Keratinocyte (primary cell): ENCODE results near the gene TTC39B. TPM values are rescaled to one million over a fixed set of nuclear protein-coding genes. Genes with fewer than 3 reads are reported as not detected.

Experiments
- DNase-seq: peaks from one replicate; pipeline ENCODE4 v3.0.0-alpha.2; 2011; ENCODE audit warnings: low read depth, missing footprints, low spot score
- FAIRE-seq: peaks from 2 replicates; lab custom pipeline; 2011; peaks lifted over from hg19 to GRCh38; lab: Jason Lieb, UNC
- H2AFZ ChIP-seq: 2 replicates; pipeline ENCODE4 v1.6.0; 2012; ENCODE audit warnings: low read length, control low read depth, inconsistent platforms; ENCODE audit not compliant: control insufficient read depth
- H3K27ac ChIP-seq: 2 replicates; pipeline ENCODE4 v1.5.1; 2011; ENCODE audit warnings: low read length; ENCODE audit not compliant: control insufficient read depth, insufficient read depth
- H3K27me3 ChIP-seq: 3 replicates; pipeline ENCODE4 v1.6.0; 2011; ENCODE audit warnings: low read length; ENCODE audit not compliant: control insufficient read depth, insufficient read depth; ENCODE audit errors: extremely low read depth
- H3K36me3 ChIP-seq, 2 experiments: 2 replicates in 1 of 2; 3 replicates in 1 of 2; pipeline ENCODE4 v1.5.1; 2011; ENCODE audit warnings: low read length in 2 of 2, mild to moderate bottlenecking in 1 of 2; ENCODE audit not compliant: control insufficient read depth in 2 of 2, insufficient read depth in 2 of 2; ENCODE audit errors: extremely low read depth in 1 of 2
- H3K4me1 ChIP-seq: 3 replicates; pipeline ENCODE4 v1.5.1; 2011; ENCODE audit warnings: low read length; ENCODE audit not compliant: control insufficient read depth, insufficient read depth; ENCODE audit errors: extremely low read depth
- H3K4me2 ChIP-seq: 3 replicates; pipeline ENCODE4 v1.6.0; 2011; ENCODE audit warnings: low read depth, low read length; ENCODE audit not compliant: control insufficient read depth, insufficient read depth; ENCODE audit errors: extremely low read depth
- H3K4me3 ChIP-seq, 3 experiments: fragments of 200-600 bp in 1 of 3; sonication (generic) in 1 of 3; 2 replicates in 2 of 3; 3 replicates in 1 of 3; pipeline ENCODE4 v1.5.1; 2011 to 2016; ENCODE audit warnings: low read length in 3 of 3, mild to moderate bottlenecking in 3 of 3, control low read depth in 2 of 3, inconsistent platforms in 1 of 3, low read depth in 1 of 3, mixed read lengths in 1 of 3, mixed run types in 1 of 3, moderate library complexity in 1 of 3; ENCODE audit not compliant: control insufficient read depth in 2 of 3, insufficient read depth in 2 of 3; ENCODE audit errors: extremely low read depth in 1 of 3
- H3K79me2 ChIP-seq: 2 replicates; pipeline ENCODE4 v1.6.0; 2012; ENCODE audit warnings: low read length; ENCODE audit not compliant: control insufficient read depth, insufficient read depth
- H3K9ac ChIP-seq: 3 replicates; pipeline ENCODE4 v1.6.0; 2011; ENCODE audit warnings: low read length; ENCODE audit not compliant: control insufficient read depth, insufficient read depth; ENCODE audit errors: extremely low read depth
- H3K9me1 ChIP-seq: 3 replicates; pipeline ENCODE4 v1.6.0; 2011; ENCODE audit warnings: low read length; ENCODE audit not compliant: control insufficient read depth, insufficient read depth; ENCODE audit errors: extremely low read depth
- H3K9me3 ChIP-seq: 2 replicates; pipeline ENCODE4 v1.5.1; 2012; ENCODE audit warnings: low read depth, low read length; ENCODE audit not compliant: control insufficient read depth
- H4K20me1 ChIP-seq: 3 replicates; pipeline ENCODE4 v1.6.0; 2011; ENCODE audit warnings: low read length; ENCODE audit not compliant: control insufficient read depth, insufficient read depth; ENCODE audit errors: extremely low read depth
- CTCF ChIP-seq, 3 experiments: IDR thresholded peaks in 1 of 3; conservative IDR thresholded peaks in 1 of 3; optimal IDR thresholded peaks in 1 of 3; 2 replicates in 2 of 3; 3 replicates in 1 of 3; pipeline versions ENCODE3 to v1.5.1; 2011; ENCODE audit warnings: low read length in 3 of 3, mild to moderate bottlenecking in 3 of 3, moderate library complexity in 2 of 3, control low read depth in 1 of 3, inconsistent platforms in 1 of 3; ENCODE audit not compliant: insufficient read depth in 2 of 3; ENCODE audit errors: extremely low read depth in 1 of 3
- EZH2 ChIP-seq: IDR thresholded peaks from one replicate; pipeline ENCODE4 v1.6.1; 2012; ENCODE audit warnings: inconsistent platforms, mild to moderate bottlenecking, low read length, moderate library complexity
- dilution Hi-C: fragments of 300-500 bp; cut with MboI; formaldehyde crosslinking; loops from one replicate; pipeline ENCODE4 v1.7.0; 2020; ENCODE audit warnings: low sequenced_read_pairs; ENCODE audit not compliant: extremely low pct_ligation_motif_present
- polyA plus RNA-seq, 5 experiments: library from polyadenylated mRNA; depleted of rRNA in 3 of 5; stranded (reverse) in 3 of 5; stranded (forward) in 1 of 5; unstranded in 1 of 5; fragments of >200 nt; gene quantifications; 1 replicate in 1 of 5; 2 replicates in 3 of 5; 3 replicates in 1 of 5; pipeline versions ENCODE4 v1.2.1 to v1.2.3, GENCODE V29; 2011 to 2012; ENCODE audit warnings: missing spikeins in 2 of 5, low read depth in 1 of 5, low replicate concordance in 1 of 5

Gene TTC39B
- polyA plus RNA-seq, 1 donor (not counting 4 experiments of a cell fraction or from before 2014, with no cell fraction given): 9.7 TPM

- Histone ChIP-seq H3K9me1 (no peaks in the 10 kb centered on the region), H3K4me1 (peaks cover 11% of the 10 kb centered on the region), H4K20me1 (no peaks in the 10 kb centered on the region), H3K4me2 (no peak overlapping the region), H2AFZ (no peak overlapping the region), H3K27ac (no peak overlapping the region), H3K79me2 (peaks cover 16% of the 10 kb centered on the region), H3K36me3 (no peaks in the 10 kb centered on the region), H3K4me3 (no peak overlapping the region), H3K9me3 (no peaks in the 10 kb centered on the region), H3K27me3 (no peaks in the 10 kb centered on the region), H3K9ac (no peak overlapping the region)
- no peak for FAIRE-seq
- dilution Hi-C loops: no loop called here
- TF ChIP-seq EZH2 (no peak), CTCF (optimal IDR thresholded peaks at IDR 0.05 in 1 of 3, IDR thresholded peaks at IDR 0.05 in 1 of 3, conservative IDR thresholded peaks at IDR 0.05 in 1 of 3; ENCODE audit: extremely low read depth in 1 of 3, insufficient read depth in 2 of 3, low read length in 3 of 3) (no peak)
- DNase-seq: no peak
Observed at GRCh38 chr9:15300218-15300617, 6.8 kb downstream of the TTC39B start.

DNA sequence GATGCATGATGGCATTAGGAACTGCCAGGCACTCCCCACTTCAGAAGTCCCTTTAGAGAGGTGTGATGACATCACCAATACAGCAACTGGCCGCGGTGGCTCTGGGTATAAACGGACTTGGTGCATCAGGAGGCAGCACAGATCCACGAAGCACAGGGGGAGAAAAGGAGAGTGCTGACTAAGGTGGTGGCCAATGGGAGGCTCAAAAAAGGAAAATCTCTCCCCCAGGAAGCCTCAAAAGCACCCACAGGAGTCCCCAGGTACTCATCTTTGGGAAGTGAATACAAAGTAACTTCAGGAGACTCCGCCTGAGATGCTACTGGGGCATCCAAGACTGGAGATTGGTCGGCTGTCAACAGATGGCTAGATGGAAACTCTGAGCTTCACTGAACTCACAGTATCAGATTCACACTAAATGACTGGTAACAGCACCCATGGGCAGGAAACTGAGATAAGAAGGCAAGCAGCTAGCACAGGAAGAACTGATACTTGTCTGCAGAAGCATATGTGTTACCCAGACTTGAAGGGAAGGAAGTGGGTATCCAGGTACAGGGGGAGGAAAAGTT lies 7.6 kb downstream of the TTC39B start:
- H3K9me1 ChIP-seq: no peaks in the 10 kb centered on the region
- TF ChIP-seq EZH2 (no peak), CTCF (optimal IDR thresholded peaks at IDR 0.05 in 1 of 3, IDR thresholded peaks at IDR 0.05 in 1 of 3, conservative IDR thresholded peaks at IDR 0.05 in 1 of 3; ENCODE audit: extremely low read depth in 1 of 3, insufficient read depth in 2 of 3, low read length in 3 of 3) (no peak)
- H3K27me3 ChIP-seq: no peaks in the 10 kb centered on the region
- H3K27ac ChIP-seq: no peak overlapping the region
- no peaks in the 10 kb centered on the region for H3K36me3 ChIP-seq
- no peak overlapping the region for H3K4me2 ChIP-seq
- H2AFZ ChIP-seq: no peak overlapping the region
- peaks cover 11% of the 10 kb centered on the region for H3K4me1 ChIP-seq
- dilution Hi-C loops: no loop called here
- H3K9ac ChIP-seq: no peak overlapping the region
- DNase-seq: no peak
- no peaks in the 10 kb centered on the region for H3K9me3 ChIP-seq
- peaks cover 16% of the 10 kb centered on the region for H3K79me2 ChIP-seq
- H3K4me3 ChIP-seq: no peak overlapping the region
- no peaks in the 10 kb centered on the region for H4K20me1 ChIP-seq
- FAIRE-seq: no peak
